Prostate gland (tissue), 2 donors: ENCODE measurements around the gene VPS26C.

ENCODE experiments used
- POLR2A ChIP-seq: fragments of 450-650 bp; IDR thresholded peaks from one replicate; pipeline ENCODE4 v1.6.1; 2016; ENCODE audit warnings: antibody characterized with exemption, mild to moderate bottlenecking
- POLR2AphosphoS5 ChIP-seq: sonication (generic); formaldehyde crosslinking; IDR thresholded peaks from one replicate; pipeline ENCODE4 v1.6.1; 2017; ENCODE audit warnings: antibody characterized with exemption
- TF ChIP-seq, protein P1 (sequence below), 4 experiments: fragments of 200-600 bp in 2 of 4; fragments of 450-650 bp in 2 of 4; sonication (generic) in 2 of 4; IDR thresholded peaks; 1 replicate in 3 of 4; 2 replicates in 1 of 4; pipeline ENCODE4 v1.5.1; 2016 to 2019; ENCODE audit warnings: antibody characterized with exemption in 4 of 4, mild to moderate bottlenecking in 2 of 4, moderate library complexity in 2 of 4

- no peak for TF ChIP-seq POLR2A
- no peak for TF ChIP-seq POLR2AphosphoS5
- TF ChIP-seq, protein P1, sequence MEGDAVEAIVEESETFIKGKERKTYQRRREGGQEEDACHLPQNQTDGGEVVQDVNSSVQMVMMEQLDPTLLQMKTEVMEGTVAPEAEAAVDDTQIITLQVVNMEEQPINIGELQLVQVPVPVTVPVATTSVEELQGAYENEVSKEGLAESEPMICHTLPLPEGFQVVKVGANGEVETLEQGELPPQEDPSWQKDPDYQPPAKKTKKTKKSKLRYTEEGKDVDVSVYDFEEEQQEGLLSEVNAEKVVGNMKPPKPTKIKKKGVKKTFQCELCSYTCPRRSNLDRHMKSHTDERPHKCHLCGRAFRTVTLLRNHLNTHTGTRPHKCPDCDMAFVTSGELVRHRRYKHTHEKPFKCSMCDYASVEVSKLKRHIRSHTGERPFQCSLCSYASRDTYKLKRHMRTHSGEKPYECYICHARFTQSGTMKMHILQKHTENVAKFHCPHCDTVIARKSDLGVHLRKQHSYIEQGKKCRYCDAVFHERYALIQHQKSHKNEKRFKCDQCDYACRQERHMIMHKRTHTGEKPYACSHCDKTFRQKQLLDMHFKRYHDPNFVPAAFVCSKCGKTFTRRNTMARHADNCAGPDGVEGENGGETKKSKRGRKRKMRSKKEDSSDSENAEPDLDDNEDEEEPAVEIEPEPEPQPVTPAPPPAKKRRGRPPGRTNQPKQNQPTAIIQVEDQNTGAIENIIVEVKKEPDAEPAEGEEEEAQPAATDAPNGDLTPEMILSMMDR (IDR thresholded peaks at IDR 0.05) = no peak
Measured at GRCh38 chr21:37281993-37282392, 14.9 kb upstream of the VPS26C start.
